Measurements from ENCODE around the gene TMEM51. TPM values are rescaled to one million over a fixed set of nuclear protein-coding genes. Genes with fewer than 3 reads are reported as not detected.

Gene TMEM51
- total RNA-seq, 1 experiment from 2014 or later: 10.4 TPM

- TF ChIP-seq ZNF532 (CRISPR knock-in tag; IDR thresholded peaks at IDR 0.05; ENCODE audit: borderline replicate concordance) (no peak), FOXP4 (CRISPR knock-in tag; IDR thresholded peaks at IDR 0.05) (no peak), ARID4B (CRISPR knock-in tag; IDR thresholded peaks at IDR 0.05; ENCODE audit: borderline replicate concordance) (no peak)
Measured at GRCh38 chr1:15192916-15193550, 39.5 kb downstream of the TMEM51 start (continued).

GRCh38 chr1:15195420-15196052, 42.0 kb downstream of the TMEM51 start:
- TF ChIP-seq ZBTB21 (CRISPR knock-in tag; IDR thresholded peaks at IDR 0.05; ENCODE audit: borderline replicate concordance) (no peak), SMAD3 (CRISPR knock-in tag; IDR thresholded peaks at IDR 0.05; ENCODE audit: borderline replicate concordance) (no peak), SOX15 (CRISPR knock-in tag; IDR thresholded peaks at IDR 0.05) (no peak), GTF2I (CRISPR knock-in tag; conservative IDR thresholded peaks at IDR 0.05) (no peak)
- Mint-ChIP-seq H3K27ac (peak overlapping the region; percentile 91), H3K9me3 (no peaks in the 10 kb centered on the region), H3K4me3 (no peak overlapping the region), H3K4me1 (peaks cover 37% of the 10 kb centered on the region), H3K36me3 (no peaks in the 10 kb centered on the region), H3K27me3 (ENCODE audit: low read depth) (no peaks in the 10 kb centered on the region)
- POLR2A ChIA-PET: interaction anchor here (1.0 kb wide), 1 partner anchor 8 kb away, joined by 4 read pairs; no protein-coding TSS in a partner anchor
- ATAC-seq (no peak), DNase-seq (ENCODE audit: low spot score) (no peak)
- CTCF ChIA-PET: interaction anchor here (1.3 to 1.8 kb wide), 2 partner anchors 10 to 77 kb away, joined by 3 to 4 read pairs; no protein-coding TSS in a partner anchor

- Mint-ChIP-seq H3K27ac (peak overlapping the region; percentile 91), H3K4me3 (no peak overlapping the region)
Measured at GRCh38 chr1:15196069-15196468, 42.5 kb downstream of the TMEM51 start.

More at GRCh38 chr1:15196069-15196468, 42.5 kb downstream of the TMEM51 start:
- Mint-ChIP-seq H3K36me3 (no peaks in the 10 kb centered on the region), H3K27me3 (ENCODE audit: low read depth) (no peaks in the 10 kb centered on the region), H3K4me1 (peaks cover 42% of the 10 kb centered on the region), H3K9me3 (no peaks in the 10 kb centered on the region)
- ChIA-PET POLR2A (interaction anchor here (1.0 kb wide), 1 partner anchor 8 kb away, joined by 4 read pairs; no protein-coding TSS in a partner anchor), CTCF (interaction anchor here (1.3 to 1.8 kb wide), 2 partner anchors 9 to 76 kb away, joined by 3 to 4 read pairs; no protein-coding TSS in a partner anchor)
- ATAC-seq: no peak
- no peak for DNase-seq (ENCODE audit: low spot score)
- TF ChIP-seq ZNF396 (CRISPR knock-in tag; IDR thresholded peaks at IDR 0.05; ENCODE audit: borderline replicate concordance): no peak
- TF ChIP-seq PREB (CRISPR knock-in tag; IDR thresholded peaks at IDR 0.05; ENCODE audit: borderline replicate concordance): no peak
- TF ChIP-seq ATF2 (CRISPR knock-in tag; IDR thresholded peaks at IDR 0.05; ENCODE audit: borderline replicate concordance, low read depth): no peak
- TF ChIP-seq E2F5 (CRISPR knock-in tag; IDR thresholded peaks at IDR 0.05): no peak
- no peak for TF ChIP-seq USF2 (CRISPR knock-in tag; IDR thresholded peaks at IDR 0.05)
- TF ChIP-seq CREM (CRISPR knock-in tag; IDR thresholded peaks at IDR 0.05): no peak
